ENCODE results near the gene SIPA1L3.
A peak's percentile ranks its signal among the peaks of the same experiment; 100 is the strongest.

Gene SIPA1L3

GRCh38 chr19:38185562-38185961 lies 278.6 kb downstream of the SIPA1L3 start:
- H3K4me3 ChIP-seq (ENCODE audit: low read depth, low read length) = no peak overlapping the region
- DNase-seq (ENCODE audit: low read depth) = no peak
- TF ChIP-seq MAX (IDR thresholded peaks at IDR 0.05; ENCODE audit: low read depth, low read length) (no peak), MYC (IDR thresholded peaks at IDR 0.05; ENCODE audit: low read depth, low read length) (no peak), CTCF (IDR thresholded peaks at IDR 0.05; ENCODE audit: low read depth, low read length) (no peak)

- DNase-seq (ENCODE audit: low read depth) = peak; percentile 17
- TF ChIP-seq POLR2A (IDR thresholded peaks at IDR 0.05; ENCODE audit: extremely low read depth, insufficient read length) (no peak), MYC (IDR thresholded peaks at IDR 0.05; ENCODE audit: low read depth, low read length) (no peak), MAX (IDR thresholded peaks at IDR 0.05; ENCODE audit: low read depth, low read length) (no peak), CTCF (IDR thresholded peaks at IDR 0.05; ENCODE audit: low read depth, low read length) (no peak)
- H3K4me3 ChIP-seq (ENCODE audit: low read depth, low read length) = no peak overlapping the region
Observed at GRCh38 chr19:38190061-38190460, 283.1 kb downstream of the SIPA1L3 start.

GRCh38 chr19:38190793-38191192 lies 283.8 kb downstream of the SIPA1L3 start:
- TF ChIP-seq POLR2A (IDR thresholded peaks at IDR 0.05; ENCODE audit: extremely low read depth, insufficient read length) = no peak
- TF ChIP-seq CTCF (IDR thresholded peaks at IDR 0.05; ENCODE audit: low read depth, low read length) = no peak
- no peak for TF ChIP-seq MYC (IDR thresholded peaks at IDR 0.05; ENCODE audit: low read depth, low read length)
- DNase-seq (ENCODE audit: low read depth) = no peak
- H3K4me3 ChIP-seq (ENCODE audit: low read depth, low read length) = no peak overlapping the region

GRCh38 chr19:38191747-38192146 lies 284.7 kb downstream of the SIPA1L3 start:
- TF ChIP-seq CTCF (IDR thresholded peaks at IDR 0.05; ENCODE audit: low read depth, low read length) (no peak), POLR2A (IDR thresholded peaks at IDR 0.05; ENCODE audit: extremely low read depth, insufficient read length) (no peak), MYC (IDR thresholded peaks at IDR 0.05; ENCODE audit: low read depth, low read length) (no peak), MAX (IDR thresholded peaks at IDR 0.05; ENCODE audit: low read depth, low read length) (no peak)
- no peak for DNase-seq (ENCODE audit: low read depth)
- H3K4me3 ChIP-seq (ENCODE audit: low read depth, low read length) = no peak overlapping the region

- no peak for TF ChIP-seq POLR2A (IDR thresholded peaks at IDR 0.05; ENCODE audit: extremely low read depth, insufficient read length)
- no peak for TF ChIP-seq MYC (IDR thresholded peaks at IDR 0.05; ENCODE audit: low read depth, low read length)
- no peak for TF ChIP-seq CTCF (IDR thresholded peaks at IDR 0.05; ENCODE audit: low read depth, low read length)
- TF ChIP-seq MAX (IDR thresholded peaks at IDR 0.05; ENCODE audit: low read depth, low read length) = no peak
- no peak overlapping the region for H3K4me3 ChIP-seq (ENCODE audit: low read depth, low read length)
- DNase-seq (ENCODE audit: low read depth) = no peak
Observed at GRCh38 chr19:38193445-38193844, 286.4 kb downstream of the SIPA1L3 start.

GRCh38 chr19:38194061-38194701 lies 287.2 kb downstream of the SIPA1L3 start:
- H3K4me3 ChIP-seq (ENCODE audit: low read depth, low read length) = no peak overlapping the region
- TF ChIP-seq MYC (IDR thresholded peaks at IDR 0.05; ENCODE audit: low read depth, low read length) (no peak), CTCF (IDR thresholded peaks at IDR 0.05; ENCODE audit: low read depth, low read length) (no peak), POLR2A (IDR thresholded peaks at IDR 0.05; ENCODE audit: extremely low read depth, insufficient read length) (no peak), MAX (IDR thresholded peaks at IDR 0.05; ENCODE audit: low read depth, low read length) (no peak)
- no peak for DNase-seq (ENCODE audit: low read depth)

Measured in NB4 (cell line).